Activated naive CD8-positive, alpha-beta T cell treated with anti-CD3 and anti-CD28 coated beads for 36 hours (primary cell): ENCODE data around the gene KLHL30. TPM values are rescaled to one million over a fixed set of nuclear protein-coding genes. Genes with fewer than 3 reads are reported as not detected.

Experiments
- DNase-seq: peaks from one replicate; pipeline ENCODE4 v3.0.0; 2021
- H3K27ac Mint-ChIP-seq: one replicate; pipeline ENCODE4 v1.8.0; 2022; ENCODE audit warnings: mild to moderate bottlenecking, moderate library complexity, mixed read lengths
- H3K27me3 Mint-ChIP-seq: one replicate; pipeline ENCODE4 v1.8.0; 2022; ENCODE audit warnings: mild to moderate bottlenecking, mixed read lengths
- H3K36me3 Mint-ChIP-seq: one replicate; pipeline ENCODE4 v1.8.0; 2021; ENCODE audit warnings: mild to moderate bottlenecking, mixed read lengths
- H3K4me1 Mint-ChIP-seq: one replicate; pipeline ENCODE4 v1.8.0; 2021; ENCODE audit warnings: mixed read lengths
- H3K4me3 Mint-ChIP-seq: one replicate; pipeline ENCODE4 v1.8.0; 2022; ENCODE audit warnings: mild to moderate bottlenecking, moderate library complexity, mixed read lengths
- H3K9me3 Mint-ChIP-seq: one replicate; pipeline ENCODE4 v1.8.0; 2022; ENCODE audit warnings: mixed read lengths
- total RNA-seq, 2 experiments: library from RNA; stranded (reverse); gene quantifications; one replicate each; pipeline ENCODE4 v1.2.3, GENCODE V29; 2021

Gene KLHL30
- total RNA-seq, 2 experiments from 2014 or later: not detected

DNA sequence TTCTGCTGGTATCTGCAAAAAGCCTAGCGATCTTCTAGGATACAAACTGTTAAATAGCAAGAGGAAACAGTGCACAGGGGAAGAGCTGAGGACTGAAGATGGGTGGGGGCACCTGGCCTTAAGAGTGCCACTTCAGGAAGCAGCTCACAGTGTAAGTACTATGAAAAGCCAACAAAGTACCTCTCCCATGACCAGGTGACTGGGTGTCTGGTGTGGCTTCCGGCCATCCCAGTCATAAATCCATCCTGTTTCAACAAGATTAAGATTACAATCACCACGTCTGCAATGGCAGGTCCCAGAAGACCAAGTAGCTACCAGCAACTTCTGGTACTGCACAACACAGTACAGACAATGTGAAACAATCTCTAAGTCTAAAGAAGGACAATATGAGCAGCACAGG, 36.2 kb downstream of the KLHL30 start:
- no peak overlapping the region for H3K4me3 Mint-ChIP-seq
- H3K36me3 Mint-ChIP-seq: peaks cover 26% of the 10 kb centered on the region
- DNase-seq: no peak
- no peaks in the 10 kb centered on the region for H3K9me3 Mint-ChIP-seq
- H3K27ac Mint-ChIP-seq: no peak overlapping the region
- H3K4me1 Mint-ChIP-seq: no peaks in the 10 kb centered on the region
- H3K27me3 Mint-ChIP-seq: no peaks in the 10 kb centered on the region

DNA sequence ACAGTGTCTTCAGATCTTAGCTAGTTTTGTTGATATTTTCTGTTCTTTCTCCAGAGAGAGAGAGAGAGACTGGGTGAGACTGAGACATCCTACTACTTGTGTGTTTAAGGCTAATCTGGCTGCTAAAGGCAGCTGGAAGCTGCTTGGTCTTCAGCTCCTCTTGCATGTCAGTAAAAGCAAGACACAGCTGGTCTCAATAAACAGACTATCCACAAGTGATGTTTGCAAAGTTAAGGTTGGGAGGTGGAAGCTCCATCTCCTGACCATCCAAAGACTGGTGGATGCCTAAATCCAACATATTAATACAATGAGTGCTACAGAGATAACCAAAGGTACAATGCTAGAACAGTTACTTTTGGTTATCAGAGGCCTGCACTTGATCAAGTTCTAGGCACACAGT, 38.1 kb downstream of the KLHL30 start:
- DNase-seq: no peak
- peaks cover 31% of the 10 kb centered on the region for H3K36me3 Mint-ChIP-seq
- H3K4me3 Mint-ChIP-seq: no peak overlapping the region
- H3K9me3 Mint-ChIP-seq: no peaks in the 10 kb centered on the region
- no peak overlapping the region for H3K27ac Mint-ChIP-seq
- H3K27me3 Mint-ChIP-seq: no peaks in the 10 kb centered on the region
- H3K4me1 Mint-ChIP-seq: no peaks in the 10 kb centered on the region

DNA sequence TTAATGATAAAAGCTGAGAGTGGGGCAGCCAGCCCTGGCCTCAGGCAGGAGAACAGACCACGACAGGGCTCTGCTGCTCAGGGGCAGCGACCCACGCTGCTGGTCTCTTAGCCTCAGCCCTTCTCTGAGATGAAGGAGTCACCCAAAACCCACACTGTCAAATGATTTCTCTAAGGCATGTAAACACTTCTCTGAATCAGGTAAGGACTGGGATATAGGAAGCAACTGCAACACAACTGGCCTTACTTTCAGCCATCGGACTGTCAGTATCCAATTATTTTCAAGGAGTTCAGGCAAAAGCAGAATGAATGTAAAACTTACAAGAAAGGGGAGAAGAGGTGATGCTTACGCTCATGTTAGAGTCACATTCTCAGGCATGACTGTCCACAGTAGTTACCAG, 42.1 kb downstream of the KLHL30 start:
- Mint-ChIP-seq H3K27ac (no peak overlapping the region), H3K9me3 (no peaks in the 10 kb centered on the region), H3K36me3 (peaks cover 32% of the 10 kb centered on the region), H3K4me3 (no peak overlapping the region), H3K4me1 (peaks cover 11% of the 10 kb centered on the region), H3K27me3 (no peaks in the 10 kb centered on the region)
- DNase-seq: no peak

GRCh38 chr2:238182362-238182761, 43.9 kb downstream of the KLHL30 start:
- H3K27ac Mint-ChIP-seq: no peak overlapping the region
- no peaks in the 10 kb centered on the region for H3K27me3 Mint-ChIP-seq
- no peak for DNase-seq
- peaks cover 11% of the 10 kb centered on the region for H3K4me1 Mint-ChIP-seq
- H3K36me3 Mint-ChIP-seq: peaks cover 35% of the 10 kb centered on the region
- no peaks in the 10 kb centered on the region for H3K9me3 Mint-ChIP-seq
- no peak overlapping the region for H3K4me3 Mint-ChIP-seq

GRCh38 chr2:238183821-238184220, 45.4 kb downstream of the KLHL30 start:
- no peak overlapping the region for H3K4me3 Mint-ChIP-seq
- peaks cover 46% of the 10 kb centered on the region for H3K36me3 Mint-ChIP-seq
- H3K9me3 Mint-ChIP-seq: no peaks in the 10 kb centered on the region
- DNase-seq: no peak
- no peaks in the 10 kb centered on the region for H3K27me3 Mint-ChIP-seq
- H3K4me1 Mint-ChIP-seq: peaks cover 11% of the 10 kb centered on the region
- H3K27ac Mint-ChIP-seq: no peak overlapping the region

- peaks cover 28% of the 10 kb centered on the region for H3K36me3 Mint-ChIP-seq
- no peaks in the 10 kb centered on the region for H3K27me3 Mint-ChIP-seq
- no peak for DNase-seq
- H3K9me3 Mint-ChIP-seq: no peaks in the 10 kb centered on the region
- no peak overlapping the region for H3K4me3 Mint-ChIP-seq
- no peak overlapping the region for H3K27ac Mint-ChIP-seq
- peaks cover 11% of the 10 kb centered on the region for H3K4me1 Mint-ChIP-seq
These were observed 49.4 kb downstream of the KLHL30 start for GRCh38 chr2:238187618-238188548.

- Mint-ChIP-seq H3K27me3 (no peaks in the 10 kb centered on the region), H3K4me1 (peaks cover under 1% of the 10 kb centered on the region), H3K36me3 (peaks cover 19% of the 10 kb centered on the region), H3K4me3 (no peak overlapping the region), H3K27ac (no peak overlapping the region), H3K9me3 (no peaks in the 10 kb centered on the region)
- no peak for DNase-seq
These were observed 52.0 kb downstream of the KLHL30 start for GRCh38 chr2:238190445-238190844.

Other genes with a start within 250 kb of the KLHL30 start
- 10 to 100 TPM; 57.9 to 58.9 TPM for gene UBE2F, start 171.7 kb upstream of the KLHL30 start, total RNA-seq
- 10 to 100 TPM; 71.6 to 72.9 TPM for gene SCLY, start 77.7 kb upstream of the KLHL30 start, total RNA-seq
- not detected for gene ESPNL, start 38.3 kb upstream of the KLHL30 start, total RNA-seq
- gene ERFE, start 20.3 kb downstream of the KLHL30 start, total RNA-seq: under 1 TPM; 0.27 to 0.34 TPM
- 10 to 100 TPM; 52.9 to 54.7 TPM for gene ILKAP, start 65.0 kb downstream of the KLHL30 start, total RNA-seq
- 1 to 10 TPM; 3.5 to 4.0 TPM for gene HES6, start 101.4 kb downstream of the KLHL30 start, total RNA-seq
- gene PER2, start 149.9 kb downstream of the KLHL30 start, total RNA-seq: 10 to 100 TPM; 15.3 to 17.5 TPM
- gene TRAF3IP1, start 181.8 kb downstream of the KLHL30 start, total RNA-seq: 10 to 100 TPM in 1 of 2 experiments, 1 to 10 TPM in 1; 8.4 to 11.0 TPM